ENCODE data around the gene BEND5.

The BEND5 gene

GRCh38 chr1:48808496-48808895 is 31.8 kb upstream of the BEND5 start:
- TF ChIP-seq, protein P1, sequence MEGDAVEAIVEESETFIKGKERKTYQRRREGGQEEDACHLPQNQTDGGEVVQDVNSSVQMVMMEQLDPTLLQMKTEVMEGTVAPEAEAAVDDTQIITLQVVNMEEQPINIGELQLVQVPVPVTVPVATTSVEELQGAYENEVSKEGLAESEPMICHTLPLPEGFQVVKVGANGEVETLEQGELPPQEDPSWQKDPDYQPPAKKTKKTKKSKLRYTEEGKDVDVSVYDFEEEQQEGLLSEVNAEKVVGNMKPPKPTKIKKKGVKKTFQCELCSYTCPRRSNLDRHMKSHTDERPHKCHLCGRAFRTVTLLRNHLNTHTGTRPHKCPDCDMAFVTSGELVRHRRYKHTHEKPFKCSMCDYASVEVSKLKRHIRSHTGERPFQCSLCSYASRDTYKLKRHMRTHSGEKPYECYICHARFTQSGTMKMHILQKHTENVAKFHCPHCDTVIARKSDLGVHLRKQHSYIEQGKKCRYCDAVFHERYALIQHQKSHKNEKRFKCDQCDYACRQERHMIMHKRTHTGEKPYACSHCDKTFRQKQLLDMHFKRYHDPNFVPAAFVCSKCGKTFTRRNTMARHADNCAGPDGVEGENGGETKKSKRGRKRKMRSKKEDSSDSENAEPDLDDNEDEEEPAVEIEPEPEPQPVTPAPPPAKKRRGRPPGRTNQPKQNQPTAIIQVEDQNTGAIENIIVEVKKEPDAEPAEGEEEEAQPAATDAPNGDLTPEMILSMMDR (IDR thresholded peaks at IDR 0.05; ENCODE audit: low read depth, low read length), result no peak
- no peaks in the 10 kb centered on the region for H3K9me3 ChIP-seq (ENCODE audit: severe bottlenecking)
- no peaks in the 10 kb centered on the region for H3K27me3 ChIP-seq (ENCODE audit: insufficient read depth, low read depth, severe bottlenecking)
- H3K27ac ChIP-seq, result no peak overlapping the region
- no peak for DNase-seq
- no peak overlapping the region for H3K4me3 ChIP-seq (ENCODE audit: low read depth, low read length)
- H3K36me3 ChIP-seq, result no peaks in the 10 kb centered on the region

- Histone ChIP-seq H3K27ac (no peak overlapping the region), H3K27me3 (ENCODE audit: insufficient read depth, low read depth, severe bottlenecking) (no peaks in the 10 kb centered on the region), H3K9me3 (ENCODE audit: severe bottlenecking) (no peaks in the 10 kb centered on the region), H3K36me3 (no peaks in the 10 kb centered on the region), H3K4me3 (ENCODE audit: low read depth, low read length) (no peak overlapping the region)
- TF ChIP-seq, protein P1 (IDR thresholded peaks at IDR 0.05; ENCODE audit: low read depth, low read length), result no peak
- no peak for DNase-seq
Measured at GRCh38 chr1:48807554-48808260, 31.0 kb upstream of the BEND5 start.

DNA sequence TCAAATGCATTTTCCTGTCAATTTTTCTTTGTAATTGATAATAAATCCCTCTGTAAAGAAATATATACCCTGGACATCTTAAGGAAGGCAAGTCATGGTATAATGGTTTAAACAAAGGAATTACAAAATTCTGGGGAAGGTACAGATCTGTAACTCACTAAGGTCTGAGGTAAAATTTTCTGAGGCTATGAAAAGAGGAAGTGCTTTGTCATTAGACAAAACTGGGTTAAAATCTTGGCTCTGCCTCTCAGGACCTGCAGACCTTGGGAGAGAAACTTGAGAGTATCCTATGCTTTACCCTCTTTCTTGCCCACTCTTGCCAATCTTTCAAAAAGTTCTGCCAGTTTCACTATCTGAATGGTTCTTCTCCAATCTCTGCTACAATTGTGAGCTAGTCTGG is 26.8 kb upstream of the BEND5 start:
- Histone ChIP-seq H3K27ac (no peak overlapping the region), H3K36me3 (no peaks in the 10 kb centered on the region), H3K9me3 (ENCODE audit: severe bottlenecking) (no peaks in the 10 kb centered on the region), H3K27me3 (ENCODE audit: insufficient read depth, low read depth, severe bottlenecking) (no peaks in the 10 kb centered on the region), H3K4me3 (ENCODE audit: low read depth, low read length) (no peak overlapping the region)
- TF ChIP-seq, protein P1 (IDR thresholded peaks at IDR 0.05; ENCODE audit: low read depth, low read length), result no peak
- no peak for DNase-seq

DNA sequence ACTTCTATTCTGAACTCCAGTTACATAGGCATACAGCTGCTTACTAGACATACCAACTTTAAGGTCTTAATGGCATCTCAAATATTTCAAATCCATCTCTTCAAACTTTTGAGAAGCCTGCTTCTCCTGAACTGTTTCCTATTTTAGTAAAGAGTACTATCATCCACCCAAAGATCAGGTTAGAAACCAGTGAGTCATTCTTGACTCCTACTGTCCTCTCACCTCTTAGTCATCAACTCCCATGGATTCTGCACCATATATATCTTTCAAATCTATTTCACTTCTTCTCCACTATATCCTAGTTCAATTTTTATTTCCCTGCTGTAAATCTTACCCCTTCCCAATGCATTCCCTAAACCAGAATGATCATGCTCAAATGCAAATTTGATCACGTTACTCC is 18.1 kb upstream of the BEND5 start:
- no peak for DNase-seq
- no peaks in the 10 kb centered on the region for H3K9me3 ChIP-seq (ENCODE audit: severe bottlenecking)
- TF ChIP-seq, protein P1 (IDR thresholded peaks at IDR 0.05; ENCODE audit: low read depth, low read length), result no peak
- no peaks in the 10 kb centered on the region for H3K36me3 ChIP-seq
- no peaks in the 10 kb centered on the region for H3K27me3 ChIP-seq (ENCODE audit: insufficient read depth, low read depth, severe bottlenecking)
- no peak overlapping the region for H3K4me3 ChIP-seq (ENCODE audit: low read depth, low read length)
- no peak overlapping the region for H3K27ac ChIP-seq

- no peak overlapping the region for H3K4me3 ChIP-seq (ENCODE audit: low read depth, low read length)
- DNase-seq, result no peak
- no peaks in the 10 kb centered on the region for H3K9me3 ChIP-seq (ENCODE audit: severe bottlenecking)
- TF ChIP-seq, protein P1 (IDR thresholded peaks at IDR 0.05; ENCODE audit: low read depth, low read length), result no peak
- no peaks in the 10 kb centered on the region for H3K27me3 ChIP-seq (ENCODE audit: insufficient read depth, low read depth, severe bottlenecking)
- H3K27ac ChIP-seq, result no peak overlapping the region
- H3K36me3 ChIP-seq, result no peaks in the 10 kb centered on the region
Measured at GRCh38 chr1:48793863-48794262, 17.2 kb upstream of the BEND5 start.

DNA sequence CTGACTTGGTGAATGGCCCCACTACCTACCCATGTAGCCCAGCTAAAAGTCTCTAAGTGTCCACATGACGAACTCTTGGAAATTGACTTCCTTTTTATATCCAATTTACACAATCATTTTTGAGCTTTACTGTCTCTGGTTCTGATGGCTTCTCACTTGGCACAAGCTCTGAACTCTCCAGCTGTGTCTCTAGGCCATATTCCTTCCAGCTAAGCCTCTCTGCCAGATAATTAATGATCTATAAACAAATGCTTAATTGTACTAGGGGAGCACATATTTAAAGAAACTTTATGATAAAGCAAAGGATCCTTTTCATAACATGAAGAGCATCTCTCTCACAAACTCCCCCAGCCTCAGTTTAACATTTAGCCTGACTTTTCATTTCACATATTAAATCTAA is 16.3 kb upstream of the BEND5 start:
- no peak for DNase-seq
- Histone ChIP-seq H3K9me3 (ENCODE audit: severe bottlenecking) (no peaks in the 10 kb centered on the region), H3K36me3 (no peaks in the 10 kb centered on the region), H3K4me3 (ENCODE audit: low read depth, low read length) (no peak overlapping the region), H3K27me3 (ENCODE audit: insufficient read depth, low read depth, severe bottlenecking) (no peaks in the 10 kb centered on the region), H3K27ac (no peak overlapping the region)
- TF ChIP-seq, protein P1 (IDR thresholded peaks at IDR 0.05; ENCODE audit: low read depth, low read length), result no peak
